ENCODE data around the gene KLLN.
A peak's percentile ranks its signal among the peaks of the same experiment; 100 is the strongest.
"Not testable (repeated sequence)": the region's sequence is repeated elsewhere in the genome, so short reads cannot be mapped to it uniquely, and the experiment has no call there.

The KLLN gene

GRCh38 chr10:87866412-87866974 is 3.2 kb upstream of the KLLN start:
- DNase-seq (ENCODE audit: low spot score), result no peak

GRCh38 chr10:87865241-87865881 is 2.0 kb upstream of the KLLN start:
- peak; percentile 29 for DNase-seq (ENCODE audit: low spot score)

- DNase-seq (ENCODE audit: low spot score), result peak; percentile 60
Measured at GRCh38 chr10:87864496-87865059, 1.2 kb upstream of the KLLN start.

- not testable (repeated sequence) for DNase-seq (ENCODE audit: low spot score)
Measured at GRCh38 chr10:87863951-87864495, 690 bp upstream of the KLLN start.

GRCh38 chr10:87862679-87863052 is 667 bp downstream of the KLLN start:
- peak; percentile 65 for DNase-seq (ENCODE audit: low spot score)

GRCh38 chr10:87861953-87862678 is 1.2 kb downstream of the KLLN start:
- peak; percentile 93 for DNase-seq (ENCODE audit: low spot score)

GRCh38 chr10:87861566-87861952 is 1.8 kb downstream of the KLLN start:
- DNase-seq (ENCODE audit: low spot score), result peak; percentile 56

- DNase-seq (ENCODE audit: low spot score), result no peak
Measured at GRCh38 chr10:87860816-87861403, 2.4 kb downstream of the KLLN start.

- peak; percentile 86 for DNase-seq (ENCODE audit: low spot score)
Measured at GRCh38 chr10:87860156-87860795, 3.1 kb downstream of the KLLN start.

GRCh38 chr10:87855665-87856064 is 7.7 kb downstream of the KLLN start:
- DNase-seq (ENCODE audit: low spot score), result not testable (repeated sequence)

GRCh38 chr10:87855247-87855646 is 8.1 kb downstream of the KLLN start:
- DNase-seq (ENCODE audit: low spot score), result not testable (repeated sequence)

GRCh38 chr10:87852089-87852488 is 11.2 kb downstream of the KLLN start:
- DNase-seq (ENCODE audit: low spot score), result no peak

- DNase-seq (ENCODE audit: low spot score), result peak; percentile 70
Measured at GRCh38 chr10:87850742-87851205, 12.6 kb downstream of the KLLN start.

GRCh38 chr10:87849001-87849400 is 14.3 kb downstream of the KLLN start:
- DNase-seq (ENCODE audit: low spot score), result no peak

- no peak for DNase-seq (ENCODE audit: low spot score)
Measured at GRCh38 chr10:87847550-87847949, 15.8 kb downstream of the KLLN start.

- not testable (repeated sequence) for DNase-seq (ENCODE audit: low spot score)
Measured at GRCh38 chr10:87846711-87847110, 16.6 kb downstream of the KLLN start.

GRCh38 chr10:87846023-87846422 is 17.3 kb downstream of the KLLN start:
- DNase-seq (ENCODE audit: low spot score), result no peak

GRCh38 chr10:87845624-87845998 is 17.7 kb downstream of the KLLN start:
- no peak for DNase-seq (ENCODE audit: low spot score)

- no peak for DNase-seq (ENCODE audit: low spot score)
Measured at GRCh38 chr10:87844837-87845623, 18.3 kb downstream of the KLLN start.

- DNase-seq (ENCODE audit: low spot score), result no peak
Measured at GRCh38 chr10:87843714-87844113, 19.6 kb downstream of the KLLN start.
